AG09319 (cell line): ENCODE results near the gene BAZ2A.

ENCODE experiments used
- DNase-seq: peaks from one replicate; pipeline ENCODE4 v3.0.0-alpha.2; 2010; ENCODE audit warnings: low read depth; ENCODE audit errors: extremely low read depth
- TF ChIP-seq, protein P1 (sequence below): IDR thresholded peaks from 2 replicates; pipeline ENCODE4 v1.5.1; 2011; ENCODE audit warnings: low read depth, mild to moderate bottlenecking, inconsistent platforms, low read length, moderate library complexity

The BAZ2A gene

DNA sequence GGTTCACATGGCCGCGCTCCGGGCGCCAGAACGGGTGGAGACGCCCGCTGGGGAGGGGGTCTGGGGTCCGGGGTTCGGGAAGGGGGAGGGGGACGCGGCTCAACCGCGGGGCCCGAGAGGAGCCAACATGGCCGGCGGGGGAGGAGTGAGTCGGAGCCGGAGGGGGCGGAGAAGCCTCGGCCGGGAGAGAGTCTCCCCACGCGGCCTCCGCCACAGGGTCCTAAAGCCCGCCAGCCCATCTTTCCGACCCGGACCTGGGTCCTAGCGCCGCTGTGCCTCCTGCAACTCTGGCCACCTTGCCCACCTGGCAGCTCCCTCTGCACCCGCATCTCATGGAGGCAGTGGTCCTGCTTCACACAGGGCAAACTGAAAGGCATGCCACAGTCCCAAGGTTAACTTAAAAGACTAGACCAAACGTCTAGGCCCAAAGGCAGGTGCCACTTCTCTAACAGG is at the start of gene BAZ2A:
TSS of gene BAZ2A (minus strand) at position 147 of the 453 bp plus-strand sequence. CDS start 12,796 bp downstream, outside the sequence.
- no peak for DNase-seq
- TF ChIP-seq, protein P1, sequence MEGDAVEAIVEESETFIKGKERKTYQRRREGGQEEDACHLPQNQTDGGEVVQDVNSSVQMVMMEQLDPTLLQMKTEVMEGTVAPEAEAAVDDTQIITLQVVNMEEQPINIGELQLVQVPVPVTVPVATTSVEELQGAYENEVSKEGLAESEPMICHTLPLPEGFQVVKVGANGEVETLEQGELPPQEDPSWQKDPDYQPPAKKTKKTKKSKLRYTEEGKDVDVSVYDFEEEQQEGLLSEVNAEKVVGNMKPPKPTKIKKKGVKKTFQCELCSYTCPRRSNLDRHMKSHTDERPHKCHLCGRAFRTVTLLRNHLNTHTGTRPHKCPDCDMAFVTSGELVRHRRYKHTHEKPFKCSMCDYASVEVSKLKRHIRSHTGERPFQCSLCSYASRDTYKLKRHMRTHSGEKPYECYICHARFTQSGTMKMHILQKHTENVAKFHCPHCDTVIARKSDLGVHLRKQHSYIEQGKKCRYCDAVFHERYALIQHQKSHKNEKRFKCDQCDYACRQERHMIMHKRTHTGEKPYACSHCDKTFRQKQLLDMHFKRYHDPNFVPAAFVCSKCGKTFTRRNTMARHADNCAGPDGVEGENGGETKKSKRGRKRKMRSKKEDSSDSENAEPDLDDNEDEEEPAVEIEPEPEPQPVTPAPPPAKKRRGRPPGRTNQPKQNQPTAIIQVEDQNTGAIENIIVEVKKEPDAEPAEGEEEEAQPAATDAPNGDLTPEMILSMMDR = no peak

DNA sequence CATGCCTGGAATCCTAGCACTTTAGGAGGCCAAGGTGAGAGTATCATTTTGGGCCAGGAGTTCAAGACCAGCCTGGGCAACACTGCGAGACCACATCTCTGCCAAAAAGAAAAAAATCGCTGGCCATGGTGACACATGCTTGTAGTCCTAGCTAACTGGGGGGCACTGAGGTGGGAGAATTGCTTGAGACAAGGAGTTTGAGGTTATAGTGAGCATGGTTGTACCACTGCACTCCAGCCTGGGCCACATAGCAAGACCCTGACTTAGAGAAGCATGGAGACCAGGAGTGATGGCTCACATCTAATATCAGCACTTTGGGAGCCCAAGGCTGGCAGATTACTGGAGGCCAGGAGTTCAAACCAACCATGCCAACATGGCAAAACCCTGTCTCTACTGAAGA is 48.7 kb upstream of the BAZ2A start:
- TF ChIP-seq, protein P1 = no peak
- no peak for DNase-seq

DNA sequence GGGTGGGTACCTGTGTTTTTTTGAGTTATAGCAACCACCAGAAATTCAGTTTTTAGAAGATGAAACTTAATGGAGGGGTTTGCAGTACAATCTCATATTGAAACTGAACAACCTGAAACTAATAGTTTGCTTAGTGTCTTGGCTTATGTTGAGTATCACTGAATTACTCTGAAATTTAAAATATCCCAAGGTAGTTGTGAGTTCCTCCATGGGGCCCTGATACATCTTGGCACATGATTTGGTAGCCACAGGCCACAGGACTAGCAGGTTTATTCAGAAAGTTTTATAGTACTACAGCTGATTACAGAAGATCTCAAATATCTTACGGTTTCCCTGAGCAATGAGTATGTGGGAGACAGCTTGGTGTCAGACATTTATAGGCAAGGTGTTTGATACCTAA is 47.6 kb upstream of the BAZ2A start:
- TF ChIP-seq, protein P1 = no peak
- no peak for DNase-seq

DNA sequence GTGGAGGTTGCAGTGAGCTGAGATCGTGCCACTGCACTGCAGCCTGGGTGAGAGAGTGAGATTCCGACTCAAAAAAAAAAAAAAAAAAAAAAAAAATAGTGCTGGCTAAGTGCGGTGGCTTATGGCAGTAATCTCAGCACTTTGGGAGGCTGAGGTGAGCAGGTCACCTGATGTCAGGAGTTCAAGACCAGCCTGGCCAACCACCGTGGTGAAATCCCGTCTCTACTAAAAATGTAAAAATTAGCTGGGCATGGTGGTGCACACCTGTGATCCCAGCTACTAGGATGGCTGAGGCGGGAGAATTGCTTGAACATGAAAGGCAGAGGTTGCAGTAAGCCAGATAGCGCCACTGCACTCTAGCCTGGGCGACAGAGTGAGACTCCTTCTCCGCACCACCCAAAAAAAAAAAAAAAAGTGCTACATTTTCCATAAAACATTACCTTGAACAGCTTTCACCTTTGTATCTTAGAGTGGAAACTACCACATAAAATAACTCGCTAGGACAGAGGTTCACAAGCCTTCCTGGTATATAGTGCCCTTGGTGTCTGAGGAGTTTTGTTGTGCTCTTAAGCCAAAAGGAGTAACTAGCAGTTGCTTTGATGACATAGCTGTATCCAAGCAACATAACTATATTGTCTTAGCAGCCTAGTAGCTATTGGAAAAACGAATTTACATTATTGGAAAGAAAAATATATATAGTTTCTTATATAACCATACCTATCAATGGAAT is 46.9 kb upstream of the BAZ2A start:
- no peak for DNase-seq
- TF ChIP-seq, protein P1 = no peak

DNA sequence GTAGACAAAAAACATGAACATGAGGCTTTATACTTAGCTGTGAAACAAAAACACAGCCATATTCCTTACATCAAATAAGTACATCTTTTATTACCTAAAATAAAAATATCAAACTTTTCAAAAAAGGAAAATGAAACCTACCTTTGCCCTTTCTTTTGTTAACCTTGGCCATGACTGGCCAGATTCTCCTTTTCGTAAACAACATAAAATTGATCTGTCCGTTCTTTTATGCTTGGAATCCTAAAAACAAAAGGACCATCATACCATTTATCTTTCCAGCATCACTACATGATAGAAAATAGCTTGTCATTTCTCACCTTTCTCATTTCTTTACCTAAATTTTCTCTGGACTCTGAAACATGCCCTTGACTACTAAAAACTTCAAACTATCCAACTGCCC is 41.5 kb upstream of the BAZ2A start:
- TF ChIP-seq, protein P1 = no peak
- no peak for DNase-seq

DNA sequence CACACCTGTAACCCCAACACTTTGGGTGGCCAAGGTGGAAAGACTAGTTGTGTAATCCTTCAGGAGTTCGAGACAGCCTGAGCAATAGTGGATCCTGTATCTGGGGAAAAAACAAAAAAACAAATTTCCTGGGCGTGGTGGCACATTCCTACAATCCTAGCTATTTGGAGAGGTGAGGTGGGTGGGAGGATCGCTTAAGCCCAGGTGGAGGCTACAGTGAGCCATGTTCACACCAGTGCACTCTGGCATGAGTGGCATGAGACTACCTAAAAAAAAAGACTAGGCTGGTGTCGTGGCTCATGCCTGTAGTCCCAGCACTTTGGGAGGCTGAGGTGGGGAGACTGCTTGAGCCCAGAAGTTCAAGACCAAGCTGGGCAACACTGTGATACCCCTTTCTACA is 40.7 kb upstream of the BAZ2A start:
- TF ChIP-seq, protein P1 = no peak
- DNase-seq = no peak

DNA sequence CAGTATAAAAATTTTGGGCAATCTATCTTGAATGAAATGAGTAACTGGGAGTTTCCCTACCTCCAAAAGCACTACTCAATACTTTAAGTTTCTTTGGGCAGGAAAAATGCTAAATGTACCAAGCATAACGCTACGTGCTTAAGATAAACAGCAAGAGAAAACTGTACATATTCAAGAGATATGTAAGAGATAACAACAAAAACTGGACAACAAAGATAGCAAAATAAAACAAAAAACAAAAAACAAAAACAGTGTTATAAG is 38.0 kb upstream of the BAZ2A start:
- TF ChIP-seq, protein P1 = no peak
- DNase-seq = no peak
